CD4-positive, alpha-beta T cell treated with Interleukin-1 beta for 1 hour (primary cell): ENCODE results near the gene EME2.

Source experiments
- DNase-seq, 2 donors: peaks; one replicate each; pipeline ENCODE4 v3.0.0-alpha.2; 2020 to 2022

The EME2 gene

DNA sequence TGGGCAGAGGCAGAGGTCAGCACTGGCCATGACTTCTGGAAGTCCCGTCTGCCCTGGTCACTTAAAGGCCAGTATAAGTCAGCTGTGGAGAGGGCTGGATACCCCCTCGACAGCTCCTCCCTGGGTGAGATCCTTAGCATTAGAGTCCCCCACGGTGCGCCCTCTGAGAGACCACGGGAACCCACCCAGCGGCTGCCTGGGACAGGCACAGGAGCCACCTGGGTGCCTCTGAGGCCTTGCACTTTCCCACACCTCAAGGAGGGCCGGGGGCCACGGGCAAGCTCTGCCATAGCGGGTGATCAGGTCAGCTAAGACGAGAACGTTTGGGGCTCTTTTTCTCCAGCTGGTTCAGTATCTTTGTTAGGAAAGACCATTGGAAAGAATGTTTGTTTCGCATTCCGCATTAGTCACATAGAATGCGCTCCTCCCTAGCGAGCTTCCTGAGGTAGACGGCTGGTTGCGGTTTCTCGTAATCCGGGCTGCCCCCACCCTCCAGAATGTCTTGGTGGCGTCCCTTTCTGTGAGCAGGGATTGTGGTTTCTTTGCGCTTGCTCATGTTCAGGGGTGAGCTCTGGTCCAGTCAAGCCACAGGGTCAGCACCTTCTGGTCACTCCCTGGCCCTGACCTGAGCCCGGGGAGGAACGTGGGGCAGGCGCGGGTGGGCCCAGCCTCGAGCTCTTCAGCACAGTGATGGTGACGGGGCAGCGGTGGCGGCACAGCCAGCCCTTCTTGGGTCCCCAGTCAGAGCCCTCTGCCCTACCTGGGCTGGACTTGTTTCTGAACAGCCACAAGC lies 26.5 kb upstream of the EME2 start:
- no peak for DNase-seq

GRCh38 chr16:1746693-1747195 lies 25.9 kb upstream of the EME2 start:
- no peak for DNase-seq

- no peak for DNase-seq
Observed at GRCh38 chr16:1747934-1748333, 24.7 kb upstream of the EME2 start.

GRCh38 chr16:1749152-1750117 lies 23.2 kb upstream of the EME2 start:
- no peak for DNase-seq

DNA sequence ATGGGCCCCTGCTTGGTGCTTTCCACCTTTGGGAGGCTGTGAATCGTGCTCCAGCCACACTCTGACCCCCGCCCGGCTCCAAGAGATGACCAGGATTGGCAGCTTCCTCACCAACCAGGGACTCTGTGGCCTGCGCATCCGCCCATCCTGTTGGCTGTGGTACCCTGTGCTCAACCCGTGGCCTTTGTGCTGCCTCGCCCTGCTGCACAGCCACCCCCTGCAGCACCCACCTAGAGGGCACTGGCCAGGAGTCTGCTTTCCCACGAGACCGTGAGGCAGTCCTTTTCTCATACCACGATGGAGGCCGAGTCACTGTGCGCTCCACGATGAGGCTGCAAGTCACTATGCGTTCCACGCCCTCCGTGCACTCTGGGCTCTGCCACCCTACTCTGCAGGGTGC lies 20.7 kb upstream of the EME2 start:
- DNase-seq = no peak

GRCh38 chr16:1752853-1753252 lies 19.8 kb upstream of the EME2 start:
- DNase-seq = no peak

DNA sequence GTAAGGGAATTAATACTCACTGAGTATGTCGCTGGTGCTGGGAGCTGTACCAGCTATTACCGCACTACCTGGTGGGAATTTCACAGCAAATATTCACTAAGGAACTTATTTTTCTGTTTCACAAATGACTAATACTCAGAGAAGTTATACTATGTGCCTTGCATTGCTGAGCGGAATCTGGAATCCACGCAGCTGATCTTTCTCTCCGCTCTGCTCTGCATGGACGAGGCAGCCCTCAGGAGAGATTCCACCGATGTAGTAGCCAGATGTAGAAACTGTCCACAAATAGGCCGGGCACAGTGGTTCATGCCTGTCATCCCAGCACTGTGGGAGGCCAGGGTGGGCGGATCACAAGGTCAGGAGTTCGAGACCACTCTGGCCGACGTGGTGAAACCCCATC lies 18.4 kb upstream of the EME2 start:
- DNase-seq = no peak

DNA sequence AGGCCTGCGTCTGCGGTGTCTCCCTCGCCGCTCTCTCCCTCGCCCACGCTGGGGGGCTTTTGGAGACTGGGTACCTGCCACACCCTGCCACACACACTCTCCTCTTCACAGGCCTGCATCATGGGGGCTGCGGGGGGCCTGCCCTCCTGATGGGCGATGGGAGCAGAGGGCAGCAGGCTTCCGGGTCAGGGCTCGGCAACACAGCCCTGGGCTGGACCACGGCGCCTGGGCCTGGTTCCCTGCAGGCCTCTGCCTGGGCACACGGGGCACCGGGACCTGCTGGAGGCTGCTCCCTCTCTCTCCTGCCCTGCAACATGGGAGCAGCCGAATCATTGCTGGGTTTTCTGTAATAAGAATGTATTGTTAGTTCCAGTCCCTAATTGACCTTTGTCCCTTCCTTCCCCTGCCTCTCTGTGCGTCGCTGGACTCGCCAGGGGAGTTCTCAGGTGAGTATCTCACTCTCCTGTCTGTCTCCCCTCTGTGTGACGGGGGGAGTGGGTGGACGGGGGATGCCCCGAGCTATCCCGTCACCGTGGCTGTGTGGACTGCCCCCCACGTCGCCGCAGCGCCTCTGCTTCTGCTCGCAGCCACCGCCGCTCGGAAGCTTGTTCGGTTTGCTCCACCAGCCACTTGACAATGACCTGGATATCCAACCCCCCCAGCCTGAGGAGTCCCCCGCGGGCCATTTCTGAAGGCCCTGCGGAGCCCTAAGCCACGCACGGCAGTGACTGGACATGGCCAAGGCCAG lies 14.7 kb upstream of the EME2 start:
- no peak for DNase-seq

GRCh38 chr16:1758923-1759322 lies 13.7 kb upstream of the EME2 start:
- DNase-seq = no peak

GRCh38 chr16:1759511-1759910 lies 13.1 kb upstream of the EME2 start:
- no peak for DNase-seq

- DNase-seq = no peak
Observed at GRCh38 chr16:1760911-1761310, 11.7 kb upstream of the EME2 start.

- DNase-seq = no peak
Observed at GRCh38 chr16:1761751-1762150, 10.9 kb upstream of the EME2 start.

DNA sequence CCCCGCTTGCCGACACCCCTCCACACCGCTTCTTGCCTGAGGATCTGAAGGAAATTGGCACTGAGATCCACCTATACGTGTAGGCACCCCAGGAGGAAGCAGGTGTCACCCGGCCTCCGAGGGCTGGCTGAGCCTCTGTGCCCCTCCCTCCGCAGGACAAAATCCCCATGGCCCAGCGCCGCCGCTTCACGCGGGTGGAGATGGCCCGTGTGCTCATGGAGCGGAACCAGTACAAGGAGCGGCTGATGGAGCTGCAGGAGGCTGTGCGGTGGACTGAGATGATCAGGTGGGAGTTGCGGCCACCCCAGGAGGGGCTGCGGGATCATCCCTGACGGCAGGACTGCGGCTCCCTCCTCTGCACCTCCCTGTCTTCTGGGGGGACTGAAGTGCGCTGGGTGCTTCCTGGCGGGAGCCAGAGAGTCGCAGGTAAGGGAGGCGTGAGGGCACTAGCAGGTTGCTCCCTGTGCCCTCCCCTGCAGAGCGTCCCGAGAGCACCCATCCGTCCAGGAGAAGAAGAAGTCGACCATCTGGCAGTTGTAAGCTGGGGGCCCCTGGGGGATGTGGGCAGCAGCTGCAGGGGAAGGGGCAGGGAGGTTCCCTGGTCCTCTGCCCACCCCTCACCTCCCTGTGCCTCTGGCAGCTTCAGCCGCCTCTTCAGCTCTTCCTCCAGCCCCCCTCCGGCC lies 10.3 kb upstream of the EME2 start:
- no peak for DNase-seq

DNA sequence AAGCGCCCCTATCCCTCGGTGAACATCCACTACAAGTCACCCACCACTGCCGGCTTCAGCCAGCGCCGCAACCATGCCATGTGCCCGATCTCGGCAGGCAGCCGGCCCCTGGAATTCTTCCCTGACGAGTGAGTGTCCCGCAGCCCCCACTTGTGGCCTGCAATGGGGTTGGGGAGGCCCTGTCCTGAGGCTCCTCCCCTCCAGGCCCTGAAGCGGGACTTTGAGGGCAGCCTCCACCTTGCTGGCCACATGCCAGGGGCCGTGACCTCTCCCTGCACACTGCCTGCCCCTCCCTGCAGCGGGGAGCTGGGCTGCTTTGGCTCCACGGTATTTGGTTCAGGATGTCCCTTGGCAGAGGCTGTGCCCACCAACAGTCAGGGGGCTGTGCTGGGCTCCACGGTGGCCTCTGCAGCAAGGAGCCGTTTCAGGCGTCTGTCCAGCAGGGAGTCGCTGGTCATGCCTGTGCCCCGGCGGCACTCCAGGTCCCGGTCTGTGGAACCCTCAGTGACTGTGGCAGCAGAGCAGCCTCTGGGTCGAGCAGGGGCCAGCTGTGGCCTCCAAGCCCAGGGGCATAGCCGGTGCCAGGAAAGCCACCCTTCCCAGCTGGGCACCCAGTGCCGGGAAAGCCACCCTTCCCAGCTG lies 9.6 kb upstream of the EME2 start:
- no peak for DNase-seq

GRCh38 chr16:1763521-1764511 lies 8.8 kb upstream of the EME2 start:
- DNase-seq = no peak

GRCh38 chr16:1764971-1765370 lies 7.6 kb upstream of the EME2 start:
- no peak for DNase-seq

GRCh38 chr16:1765826-1766225 lies 6.8 kb upstream of the EME2 start:
- no peak for DNase-seq

GRCh38 chr16:1766231-1766630 lies 6.4 kb upstream of the EME2 start:
- no peak for DNase-seq

GRCh38 chr16:1766701-1767100 lies 5.9 kb upstream of the EME2 start:
- DNase-seq = no peak

DNA sequence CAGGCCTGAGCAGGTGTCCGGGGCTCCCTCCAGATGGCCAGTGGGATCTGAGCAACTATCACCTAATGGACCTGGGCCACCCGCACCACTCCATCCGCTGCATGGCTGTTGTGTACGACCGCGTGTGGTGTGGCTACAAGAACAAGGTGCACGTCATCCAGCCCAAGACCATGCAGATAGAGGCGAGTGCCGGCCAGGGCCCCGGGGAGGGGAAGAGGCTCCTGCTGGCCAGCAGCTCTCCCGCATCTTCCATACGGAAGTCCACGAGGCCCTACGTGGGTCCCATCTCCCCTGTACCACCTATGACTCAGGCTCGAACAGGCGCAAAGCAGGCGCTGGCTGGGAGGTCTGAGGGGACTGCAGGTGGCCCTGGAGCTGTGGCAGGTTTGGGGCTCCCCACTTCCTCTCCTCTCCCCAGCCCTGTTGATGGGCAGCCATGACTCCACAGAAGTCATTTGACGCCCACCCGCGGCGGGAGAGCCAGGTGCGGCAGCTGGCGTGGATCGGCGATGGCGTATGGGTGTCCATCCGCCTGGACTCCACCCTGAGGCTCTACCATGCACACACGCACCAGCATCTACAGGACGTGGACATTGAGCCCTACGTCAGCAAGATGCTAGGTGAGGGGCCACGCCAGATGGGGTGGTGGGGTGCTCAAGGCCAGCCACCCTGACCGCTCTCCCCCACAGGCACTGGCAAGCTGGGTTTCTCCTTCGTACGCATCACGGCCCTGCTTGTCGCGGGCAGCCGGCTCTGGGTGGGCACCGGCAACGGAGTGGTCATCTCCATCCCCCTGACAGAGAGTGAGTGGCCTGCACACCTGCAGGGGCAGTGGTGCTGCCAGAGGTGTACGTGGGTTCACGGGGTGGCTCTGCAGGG lies 5.3 kb upstream of the EME2 start:
- no peak for DNase-seq
